ENCODE results near the gene MAEL.

DNA sequence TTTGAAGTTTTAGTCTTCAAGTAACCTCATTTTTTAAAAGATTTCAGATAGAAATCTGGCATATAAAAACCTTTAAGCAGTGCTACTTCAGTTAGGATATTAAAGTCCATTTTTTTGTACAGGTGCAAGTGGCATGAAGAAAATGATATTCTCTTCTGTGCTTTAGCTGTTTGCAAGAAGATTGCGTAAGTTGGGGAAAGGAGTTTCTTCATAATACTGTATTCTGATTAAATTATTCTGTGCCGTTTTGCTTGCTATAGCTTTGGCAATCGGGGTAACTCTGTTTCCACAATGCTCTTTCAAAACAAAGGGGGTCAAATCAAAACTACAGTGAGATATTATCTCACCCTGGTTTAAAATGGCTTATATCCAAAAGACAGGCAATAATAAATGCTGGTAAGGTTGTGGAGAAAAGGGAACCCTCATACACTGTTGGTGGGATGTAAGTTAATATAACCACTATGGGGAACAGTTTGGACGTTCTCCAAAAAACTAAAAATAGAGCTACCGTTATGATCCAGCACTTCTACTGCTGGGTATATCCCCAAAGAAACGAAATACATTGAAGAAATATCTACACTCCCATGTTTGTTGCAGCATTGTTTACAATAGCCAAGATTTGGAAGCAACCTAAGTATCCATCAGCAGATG lies 27.1 kb downstream of the MAEL start:
- TF ChIP-seq EP300 (IDR thresholded peaks at IDR 0.05; ENCODE audit: borderline replicate concordance), result no peak
- TF ChIP-seq CREB1 (IDR thresholded peaks at IDR 0.05; ENCODE audit: low read depth), result no peak
- TF ChIP-seq RAD21 (IDR thresholded peaks at IDR 0.05; ENCODE audit: low read depth), result no peak
- no peak for TF ChIP-seq EGR1 (IDR thresholded peaks at IDR 0.05)
- TF ChIP-seq, protein P1, sequence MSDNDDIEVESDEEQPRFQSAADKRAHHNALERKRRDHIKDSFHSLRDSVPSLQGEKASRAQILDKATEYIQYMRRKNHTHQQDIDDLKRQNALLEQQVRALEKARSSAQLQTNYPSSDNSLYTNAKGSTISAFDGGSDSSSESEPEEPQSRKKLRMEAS (IDR thresholded peaks at IDR 0.05), result no peak
- no peak for TF ChIP-seq TAF1 (IDR thresholded peaks at IDR 0.05; ENCODE audit: low read depth)
- no peak for TF ChIP-seq YY1 (IDR thresholded peaks at IDR 0.05; ENCODE audit: low read depth)
- no peak for TF ChIP-seq CEBPB (IDR thresholded peaks at IDR 0.05)
- TF ChIP-seq USF1 (IDR thresholded peaks at IDR 0.05), result no peak
- TF ChIP-seq TEAD4 (IDR thresholded peaks at IDR 0.05), result no peak
- no peak for TF ChIP-seq NFIC (IDR thresholded peaks at IDR 0.05)
